Measurements from ENCODE around the gene PAX5.

The PAX5 gene

DNA sequence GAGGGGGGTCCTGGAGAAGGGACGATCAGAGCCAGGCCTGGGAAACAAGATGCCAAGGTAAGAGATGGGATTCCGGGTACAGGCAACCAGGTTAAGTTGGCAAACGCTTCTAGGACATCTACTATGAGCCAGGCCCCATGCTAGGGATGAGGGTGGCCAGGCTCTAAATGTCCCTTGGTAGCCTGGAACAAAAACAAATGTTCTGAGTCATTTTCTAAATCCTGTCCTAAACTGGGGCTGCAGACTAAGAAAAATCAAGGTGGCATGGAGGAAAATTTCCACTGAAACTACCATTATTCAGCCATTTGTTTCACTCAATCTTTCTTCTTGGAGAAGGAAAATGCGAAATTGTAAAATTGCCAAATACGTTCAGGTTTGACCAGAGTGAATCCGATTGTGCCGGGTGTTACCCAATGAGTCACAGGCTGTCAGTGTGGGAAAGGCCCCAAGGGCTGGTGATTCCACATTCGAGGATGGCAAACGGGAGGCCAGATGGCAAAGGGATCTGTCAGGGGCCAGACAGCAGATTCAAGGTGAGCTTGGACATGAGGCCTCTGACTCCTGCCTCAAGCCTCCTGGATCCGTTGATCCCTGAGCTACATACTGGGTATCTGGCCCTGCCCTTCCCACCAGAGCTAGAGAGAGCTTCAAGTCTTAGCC, 57.6 kb downstream of the PAX5 start:
- DNase-seq (ENCODE audit: extremely low spot score): no peak
- CTCF ChIA-PET: interaction anchor here (0.8 kb wide), 1 partner anchor 104 kb away, joined by 4 read pairs; no protein-coding TSS in a partner anchor
- POLR2A ChIA-PET: no interaction called here
- TF ChIP-seq L3MBTL2 (conservative IDR thresholded peaks at IDR 0.05) (no peak), FOXK2 (IDR thresholded peaks at IDR 0.05) (no peak), ZNF384 (IDR thresholded peaks at IDR 0.05) (no peak), LEF1 (IDR thresholded peaks at IDR 0.05; ENCODE audit: borderline replicate concordance) (no peak), CTBP1 (IDR thresholded peaks at IDR 0.05; ENCODE audit: borderline replicate concordance) (no peak), FOXA1 (IDR thresholded peaks at IDR 0.05) (no peak), TARDBP (IDR thresholded peaks at IDR 0.05) (no peak)

DNA sequence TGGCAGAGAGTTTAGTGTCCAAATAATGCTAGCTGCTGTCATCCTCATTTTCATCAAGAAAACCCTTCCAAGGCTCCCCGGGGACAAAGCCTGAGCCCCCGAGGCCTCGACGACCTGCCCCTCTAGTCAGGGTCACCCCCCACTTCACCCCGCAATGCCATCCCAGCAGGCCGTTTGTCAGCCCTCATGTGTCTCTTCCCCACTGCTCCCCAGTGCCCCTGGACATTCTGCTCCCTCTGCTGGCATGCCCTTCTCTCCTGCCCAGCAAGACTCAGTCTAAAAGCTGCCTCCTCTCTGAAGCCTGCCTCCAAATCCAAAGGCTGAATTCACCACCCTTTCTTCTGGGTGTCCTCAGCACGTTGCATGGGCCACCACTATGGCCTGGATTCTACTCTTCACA, 59.3 kb downstream of the PAX5 start:
- ChIA-PET POLR2A (no interaction called here), CTCF (no interaction called here)
- no peak for DNase-seq (ENCODE audit: extremely low spot score)
- no peak for TF ChIP-seq BHLHE40 (IDR thresholded peaks at IDR 0.05; ENCODE audit: borderline replicate concordance)
- no peak for TF ChIP-seq NFRKB (IDR thresholded peaks at IDR 0.05)

DNA sequence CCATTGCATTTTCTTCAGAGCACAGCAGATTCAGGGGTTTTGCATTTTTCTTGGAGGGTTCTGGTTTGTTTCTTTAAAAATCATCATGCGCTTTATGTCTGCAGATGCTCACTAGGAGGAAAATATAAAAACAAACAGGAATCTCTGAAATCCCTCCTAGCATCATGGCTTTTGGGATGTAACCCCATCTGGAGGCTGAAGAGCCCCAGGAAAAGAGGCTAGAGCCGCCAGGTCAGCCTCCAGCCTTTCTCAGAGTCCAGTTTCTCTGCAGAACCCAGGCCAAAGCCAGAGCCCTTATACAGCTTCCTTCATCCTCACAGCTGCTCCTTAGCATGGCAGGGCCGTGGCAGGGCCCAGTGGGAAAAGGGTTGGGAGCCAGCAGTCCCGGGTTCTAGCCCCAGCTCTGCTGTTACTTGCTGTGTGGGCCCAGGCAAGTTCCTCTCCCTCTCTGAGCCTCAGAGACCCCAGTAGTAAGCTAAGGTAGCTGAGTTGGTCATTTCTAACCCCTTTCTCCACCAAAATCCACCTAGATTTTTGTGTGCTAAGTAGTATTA, 62.1 kb downstream of the PAX5 start:
- DNase-seq (ENCODE audit: extremely low spot score): no peak
- CTCF ChIA-PET: no interaction called here
- POLR2A ChIA-PET: no interaction called here
- TF ChIP-seq, protein P1, sequence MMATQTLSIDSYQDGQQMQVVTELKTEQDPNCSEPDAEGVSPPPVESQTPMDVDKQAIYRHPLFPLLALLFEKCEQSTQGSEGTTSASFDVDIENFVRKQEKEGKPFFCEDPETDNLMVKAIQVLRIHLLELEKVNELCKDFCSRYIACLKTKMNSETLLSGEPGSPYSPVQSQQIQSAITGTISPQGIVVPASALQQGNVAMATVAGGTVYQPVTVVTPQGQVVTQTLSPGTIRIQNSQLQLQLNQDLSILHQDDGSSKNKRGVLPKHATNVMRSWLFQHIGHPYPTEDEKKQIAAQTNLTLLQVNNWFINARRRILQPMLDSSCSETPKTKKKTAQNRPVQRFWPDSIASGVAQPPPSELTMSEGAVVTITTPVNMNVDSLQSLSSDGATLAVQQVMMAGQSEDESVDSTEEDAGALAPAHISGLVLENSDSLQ (IDR thresholded peaks at IDR 0.05): no peak
- TF ChIP-seq FOXK2 (IDR thresholded peaks at IDR 0.05) (no peak), TARDBP (IDR thresholded peaks at IDR 0.05) (no peak), HDGF (IDR thresholded peaks at IDR 0.05; ENCODE audit: borderline replicate concordance) (no peak), FOXM1 (IDR thresholded peaks at IDR 0.05; ENCODE audit: borderline replicate concordance) (no peak)

DNA sequence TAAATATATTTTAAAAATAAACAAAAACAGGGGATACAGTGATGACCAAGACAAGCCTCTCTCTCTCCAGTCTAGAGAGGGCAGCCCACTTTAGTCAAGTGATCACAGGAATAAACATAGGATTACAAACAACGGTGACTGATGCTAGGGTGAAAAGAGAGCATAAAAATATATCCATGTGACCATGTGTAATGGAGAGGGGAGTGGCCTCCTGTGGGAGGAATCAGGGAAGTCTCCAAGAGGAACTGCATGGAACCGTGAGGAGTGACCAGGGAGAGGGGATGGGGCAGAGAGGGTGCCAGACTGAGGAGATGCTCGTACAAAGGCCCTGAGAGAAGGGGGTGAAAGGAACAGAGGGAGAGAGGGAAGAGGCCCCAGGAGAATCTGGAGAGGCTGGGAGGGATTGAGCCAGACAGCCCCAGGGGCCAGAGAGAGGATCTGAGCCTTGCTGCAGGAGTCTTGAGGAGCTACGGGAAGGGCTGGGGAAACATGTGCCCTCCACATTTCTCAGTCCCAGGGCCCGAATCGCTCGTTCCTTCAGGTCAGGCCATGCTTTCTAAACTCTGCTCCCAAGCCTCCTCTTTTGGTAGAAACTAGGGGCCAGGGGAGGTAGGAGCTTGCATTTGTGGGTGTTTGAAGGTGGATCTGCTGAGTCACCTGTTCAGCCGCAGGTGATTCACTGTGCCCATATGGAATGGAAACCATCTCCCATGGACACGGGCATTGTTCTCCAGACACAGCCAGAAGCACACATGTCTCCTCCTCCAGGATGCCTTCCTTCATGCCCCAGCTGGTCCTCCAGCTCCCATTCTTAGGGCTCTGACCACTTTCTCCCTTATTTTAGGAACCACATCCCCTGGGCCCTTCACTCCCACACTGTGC, 63.8 kb downstream of the PAX5 start:
- CTCF ChIA-PET: interaction anchor here (1.3 kb wide), 1 partner anchor 10 kb away, joined by 3 read pairs; no protein-coding TSS in a partner anchor
- POLR2A ChIA-PET: no interaction called here
- TF ChIP-seq FOXA1 (IDR thresholded peaks at IDR 0.05): no peak
- no peak for DNase-seq (ENCODE audit: extremely low spot score)

DNA sequence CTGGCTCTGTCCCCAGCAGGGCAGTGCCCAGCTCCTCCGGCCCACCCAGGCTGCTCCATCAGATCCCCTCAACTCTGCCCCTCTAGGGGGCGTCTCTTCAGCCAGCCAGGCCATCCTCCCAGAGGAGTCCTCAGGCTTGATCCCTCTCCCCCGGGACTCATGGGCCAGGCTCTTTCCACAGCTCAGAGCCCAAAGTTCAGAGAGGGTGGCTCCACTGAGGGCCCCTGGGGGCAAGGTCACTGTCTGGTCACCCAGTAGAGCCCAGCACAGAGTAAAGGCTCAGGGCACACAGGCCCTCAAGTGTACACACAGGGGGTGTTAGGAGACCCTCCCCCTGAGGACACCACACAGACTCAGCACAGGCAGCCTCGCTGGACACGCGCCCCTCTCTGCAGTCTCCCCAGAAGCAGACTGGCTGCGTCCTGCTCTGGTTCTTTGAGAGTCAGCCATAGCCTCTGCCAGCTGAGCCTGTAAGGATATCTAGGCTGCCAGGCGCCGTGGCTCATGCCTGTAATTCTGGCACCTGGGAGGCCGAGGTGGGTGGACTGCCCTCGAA, 64.8 kb downstream of the PAX5 start:
- POLR2A ChIA-PET: no interaction called here
- CTCF ChIA-PET: no interaction called here
- DNase-seq (ENCODE audit: extremely low spot score): no peak
- TF ChIP-seq SP1 (IDR thresholded peaks at IDR 0.05): no peak

DNA sequence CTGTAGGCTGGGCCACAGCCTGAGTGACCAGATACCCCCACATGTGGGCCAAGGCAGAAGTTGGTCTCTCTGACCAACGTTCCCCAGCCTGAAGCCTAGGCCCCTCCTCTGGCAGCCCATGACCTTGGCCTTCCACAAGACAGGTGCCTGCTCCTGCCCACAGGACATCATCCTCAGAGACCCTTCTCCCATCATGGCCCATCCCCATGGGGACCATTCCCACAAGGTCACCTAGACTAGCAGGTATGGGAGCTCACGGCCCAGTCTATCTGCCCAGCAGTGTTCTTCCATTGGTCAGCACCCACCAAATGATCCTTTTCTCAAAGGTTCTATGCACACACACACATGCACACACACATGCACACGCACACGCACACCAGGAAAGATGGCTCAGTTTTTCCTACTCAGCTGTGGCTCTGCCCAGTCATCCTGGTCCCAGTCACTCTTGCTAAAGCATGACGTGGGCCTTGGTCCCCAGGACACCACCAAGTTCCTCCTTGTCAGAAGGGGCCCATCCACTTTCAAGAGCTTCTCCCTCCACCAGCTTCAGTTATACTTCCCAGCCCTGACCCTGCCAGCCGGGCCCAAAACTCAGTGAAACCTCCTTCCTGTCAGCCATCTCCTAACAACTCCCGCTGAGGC, 65.4 kb downstream of the PAX5 start:
- TF ChIP-seq LEF1 (IDR thresholded peaks at IDR 0.05; ENCODE audit: borderline replicate concordance) (no peak), SP1 (IDR thresholded peaks at IDR 0.05) (no peak), FOXA1 (IDR thresholded peaks at IDR 0.05) (no peak), BHLHE40 (IDR thresholded peaks at IDR 0.05; ENCODE audit: borderline replicate concordance) (no peak), ZNF384 (IDR thresholded peaks at IDR 0.05) (no peak), L3MBTL2 (conservative IDR thresholded peaks at IDR 0.05) (no peak), NFRKB (IDR thresholded peaks at IDR 0.05) (no peak), ELF4 (IDR thresholded peaks at IDR 0.05) (no peak), HDGF (IDR thresholded peaks at IDR 0.05; ENCODE audit: borderline replicate concordance) (no peak), CTBP1 (IDR thresholded peaks at IDR 0.05; ENCODE audit: borderline replicate concordance) (no peak), FOXM1 (IDR thresholded peaks at IDR 0.05; ENCODE audit: borderline replicate concordance) (no peak), TARDBP (IDR thresholded peaks at IDR 0.05) (no peak), SUZ12 (IDR thresholded peaks at IDR 0.05) (no peak)
- ChIA-PET POLR2A (no interaction called here), CTCF (no interaction called here)
- no peak for DNase-seq (ENCODE audit: extremely low spot score)

DNA sequence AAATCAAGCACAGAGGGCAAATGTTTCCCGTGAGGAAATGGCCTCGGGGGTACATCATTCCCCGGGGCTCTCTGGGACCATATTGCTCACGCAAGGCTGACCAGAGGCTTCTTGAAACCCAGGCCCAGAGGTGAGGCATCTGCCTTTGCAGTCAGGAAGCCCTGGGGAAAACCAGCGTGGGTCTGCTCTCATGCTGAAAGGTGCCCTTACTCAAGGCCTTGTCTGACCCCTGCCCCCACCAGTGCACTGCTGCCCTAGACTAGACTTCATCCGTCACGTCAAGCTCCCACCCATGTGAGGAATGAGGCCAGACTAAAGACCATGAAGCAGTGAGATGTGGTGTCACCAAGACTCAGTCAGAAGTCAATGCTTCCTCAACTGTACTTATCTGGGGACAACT, 66.1 kb downstream of the PAX5 start:
- TF ChIP-seq NFRKB (IDR thresholded peaks at IDR 0.05): no peak
- no peak for TF ChIP-seq FOXK2 (IDR thresholded peaks at IDR 0.05)
- no peak for TF ChIP-seq ARNT (IDR thresholded peaks at IDR 0.05)
- TF ChIP-seq FOXA1 (IDR thresholded peaks at IDR 0.05): no peak
- no peak for TF ChIP-seq ZNF384 (IDR thresholded peaks at IDR 0.05)
- CTCF ChIA-PET: no interaction called here
- POLR2A ChIA-PET: no interaction called here
- no peak for DNase-seq (ENCODE audit: extremely low spot score)
